GM18873 (cell line): ENCODE measurements around the gene LRRC59.

Source experiments
- ATAC-seq: cut with Tn5 transposase; IDR thresholded peaks from one replicate; pipeline ENCODE4 v1.9.1; 2021; ENCODE audit warnings: mild to moderate bottlenecking, moderate library complexity, moderate number of reproducible peaks; ENCODE audit not compliant: unreplicated experiment, low FRiP score

The LRRC59 gene

DNA sequence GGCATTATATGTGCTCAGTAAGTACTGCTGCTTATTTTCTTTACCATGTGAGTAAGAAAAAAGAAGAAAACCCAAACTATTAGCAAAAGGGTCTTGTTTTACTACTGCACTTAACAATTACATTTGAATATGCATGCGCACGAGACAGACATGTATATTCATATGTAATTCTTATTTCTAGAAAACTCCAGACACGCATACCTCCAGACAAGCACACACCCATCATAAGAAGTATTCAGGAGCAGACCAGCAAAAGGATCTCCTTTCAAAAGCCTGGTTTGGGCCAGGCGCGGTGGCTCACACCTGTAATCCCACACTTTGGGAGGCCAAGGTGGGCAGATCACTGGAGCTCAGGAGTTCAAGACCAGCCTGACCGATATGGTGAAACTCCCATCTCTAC lies 7.8 kb downstream of the LRRC59 start:
- no peak for ATAC-seq

DNA sequence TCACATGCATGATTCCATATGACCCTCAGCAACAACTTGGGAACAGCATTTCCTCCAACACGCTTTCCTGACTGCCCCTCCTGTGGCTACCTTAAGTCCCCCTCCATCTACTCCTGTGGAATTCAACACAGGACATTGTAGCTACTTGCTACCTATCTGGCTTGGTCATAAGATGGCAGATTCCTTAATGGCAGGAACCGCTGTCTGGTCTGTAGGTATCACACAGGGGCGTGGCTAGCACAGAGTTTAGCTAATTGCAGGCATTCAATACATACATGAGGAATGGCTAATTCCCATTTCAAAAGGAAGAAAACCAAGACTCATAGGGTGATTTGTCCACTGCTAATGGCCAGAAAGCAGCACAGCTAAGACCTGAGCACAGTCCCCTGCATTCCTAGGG lies 8.6 kb downstream of the LRRC59 start:
- ATAC-seq = no peak

DNA sequence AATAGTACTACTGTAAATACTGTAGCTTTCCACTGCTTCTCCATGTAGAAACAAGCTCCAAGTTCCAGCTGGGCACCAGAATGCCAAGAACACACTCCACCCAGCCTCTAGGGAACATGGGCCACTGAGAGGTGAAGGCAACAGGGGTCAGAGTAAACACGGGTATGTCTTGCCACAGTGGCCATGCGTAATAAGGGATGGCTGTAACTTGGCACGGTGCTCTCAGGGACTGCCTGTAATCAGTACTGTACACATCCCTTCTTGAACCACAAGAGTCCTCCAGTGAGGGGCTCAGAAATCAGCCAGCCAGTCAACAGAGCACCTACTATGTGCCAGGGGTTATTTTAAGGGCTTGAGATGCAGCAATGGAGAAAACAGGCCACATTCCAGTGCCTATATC lies 10.8 kb downstream of the LRRC59 start:
- ATAC-seq = no peak

DNA sequence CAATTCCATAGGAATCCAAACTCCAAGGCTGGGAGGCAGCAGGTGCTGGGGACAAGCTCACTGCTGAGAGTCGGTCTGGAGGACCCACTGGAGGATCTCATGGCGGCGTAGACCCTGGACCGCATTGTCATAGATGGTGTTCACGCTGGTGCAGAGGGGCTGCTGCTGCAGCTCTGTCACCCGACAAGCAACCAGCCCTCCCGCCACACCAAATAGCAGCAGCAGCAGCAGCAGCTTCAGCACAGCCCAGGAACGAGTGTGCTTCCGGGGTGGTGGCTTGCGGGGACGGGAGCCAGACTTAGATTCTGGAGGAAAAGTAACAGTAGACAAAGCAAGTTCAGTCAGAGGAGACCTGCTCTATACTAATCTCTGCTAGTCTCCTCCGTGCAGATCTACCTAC lies 14.4 kb downstream of the LRRC59 start:
- no peak for ATAC-seq

DNA sequence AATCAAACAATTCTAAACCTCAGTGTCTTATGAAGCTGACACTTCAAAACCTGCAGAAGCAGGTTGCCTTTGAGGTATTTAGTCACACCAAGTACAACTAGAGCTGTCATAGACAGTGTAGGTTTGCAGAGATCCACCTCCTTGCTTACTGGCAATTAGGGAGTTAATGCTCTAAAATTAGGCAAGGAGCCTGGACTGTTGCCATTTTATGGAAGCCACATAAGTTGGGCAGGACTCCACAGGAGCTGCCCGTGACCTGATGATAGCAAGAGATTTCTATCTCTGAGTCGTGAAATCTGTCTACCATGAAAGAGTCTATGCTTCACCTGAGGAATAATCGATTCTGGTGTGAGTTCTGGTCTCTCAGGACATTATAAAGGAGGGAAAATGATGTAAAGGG lies 15.4 kb downstream of the LRRC59 start:
- ATAC-seq = no peak

DNA sequence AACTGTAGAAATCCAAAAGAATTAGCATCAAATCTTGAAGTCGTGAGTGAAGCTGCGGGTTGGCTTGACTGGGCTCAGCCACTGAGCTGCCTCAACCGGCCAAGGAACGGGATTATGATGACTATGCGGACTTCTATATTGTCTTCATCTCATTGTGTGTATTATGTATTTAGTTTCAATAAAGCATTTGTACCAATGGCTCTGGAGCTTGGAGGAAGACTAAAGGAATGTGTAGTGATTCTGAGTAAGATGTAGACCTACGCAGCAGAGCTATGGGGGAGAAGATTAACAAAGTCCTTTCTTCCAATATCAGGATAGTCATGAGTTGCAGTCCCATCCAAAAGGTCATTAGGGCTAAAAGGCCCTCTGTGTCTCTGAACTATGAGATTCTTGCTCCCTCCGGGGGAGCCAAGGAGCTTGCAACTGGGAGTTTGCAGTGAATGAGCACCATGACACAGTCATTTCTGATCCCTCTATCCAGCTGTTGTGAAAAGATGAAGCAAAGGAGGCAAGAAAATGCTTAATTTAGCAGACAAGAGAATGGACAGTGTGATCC lies 16.0 kb downstream of the LRRC59 start:
- no peak for ATAC-seq

DNA sequence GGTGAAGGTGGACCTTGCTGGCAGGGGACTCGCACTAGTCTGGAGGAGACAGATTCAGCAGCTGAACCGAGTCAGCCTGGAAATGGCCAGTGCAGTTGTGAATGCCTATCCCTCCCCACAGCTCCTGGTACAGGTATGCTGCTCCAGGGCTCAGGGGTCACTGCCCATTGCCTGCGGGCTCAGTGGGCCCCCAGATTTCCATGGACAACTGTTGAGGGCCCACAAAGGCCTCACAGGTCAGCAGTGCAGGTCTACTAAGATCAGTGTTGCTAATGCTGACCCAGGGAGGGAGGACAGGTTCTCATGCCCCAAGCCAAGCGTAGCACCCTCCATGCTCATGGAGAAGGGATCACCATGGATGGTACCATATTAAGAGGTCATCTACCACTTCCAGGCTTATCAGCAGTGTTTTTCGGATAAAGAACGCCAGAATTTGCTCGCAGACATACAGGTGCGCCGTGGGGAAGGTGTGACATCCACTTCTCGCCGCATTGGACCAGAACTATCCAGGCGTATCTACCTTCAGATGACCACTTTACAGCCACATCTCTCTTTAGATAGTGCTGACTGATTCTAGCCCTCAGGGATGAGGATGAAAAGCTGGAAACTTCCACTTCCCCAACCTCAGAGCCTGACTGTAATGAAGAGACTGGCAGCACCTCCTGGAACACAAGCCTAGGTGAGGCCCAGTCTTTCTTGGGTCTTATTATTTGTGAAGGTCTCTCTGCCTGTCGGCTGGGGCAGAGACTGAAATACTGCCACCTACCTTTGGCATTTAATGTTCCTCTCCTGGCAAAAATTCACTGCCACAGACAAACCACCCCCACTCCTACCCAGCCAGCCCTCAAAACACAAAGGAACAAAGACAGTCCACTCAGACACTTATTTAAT lies 16.7 kb downstream of the LRRC59 start:
- no peak for ATAC-seq

DNA sequence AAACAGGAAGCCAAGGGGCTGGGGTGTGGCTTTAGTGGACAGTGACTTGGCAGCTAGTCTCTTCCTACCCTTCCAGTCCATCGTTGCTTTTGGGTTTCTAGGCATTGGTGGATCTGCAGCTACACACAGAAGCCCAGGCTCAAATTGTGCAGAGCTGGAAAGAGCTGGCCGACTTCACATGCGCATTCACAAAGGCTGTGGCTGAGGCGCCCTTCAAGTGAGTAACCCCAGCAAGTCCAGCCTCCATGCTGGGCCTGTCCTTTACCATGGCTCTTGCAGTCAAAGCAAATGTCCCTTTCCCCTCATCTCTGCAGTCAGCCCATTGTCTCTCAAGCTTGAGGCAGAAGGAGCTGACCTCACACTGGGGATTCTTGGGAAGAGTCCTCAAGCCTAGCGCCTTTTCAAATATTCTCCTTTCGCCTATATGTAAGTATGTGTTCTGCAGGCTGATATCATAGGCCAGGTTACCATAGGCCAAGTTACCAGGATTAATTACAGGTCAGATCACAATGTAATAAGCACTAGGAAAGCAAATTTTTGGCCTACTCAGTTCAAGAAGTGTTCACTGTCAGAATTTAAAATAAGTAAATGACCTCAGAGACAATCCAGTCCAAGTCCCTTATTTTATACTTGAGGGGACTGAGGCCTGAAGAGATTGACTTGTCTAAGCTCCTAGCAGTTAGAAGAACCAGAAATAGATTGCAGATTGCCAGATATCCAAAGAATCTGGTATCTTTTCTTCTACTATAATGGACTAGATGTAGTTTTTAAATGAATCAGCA lies 17.8 kb downstream of the LRRC59 start:
- ATAC-seq = no peak

DNA sequence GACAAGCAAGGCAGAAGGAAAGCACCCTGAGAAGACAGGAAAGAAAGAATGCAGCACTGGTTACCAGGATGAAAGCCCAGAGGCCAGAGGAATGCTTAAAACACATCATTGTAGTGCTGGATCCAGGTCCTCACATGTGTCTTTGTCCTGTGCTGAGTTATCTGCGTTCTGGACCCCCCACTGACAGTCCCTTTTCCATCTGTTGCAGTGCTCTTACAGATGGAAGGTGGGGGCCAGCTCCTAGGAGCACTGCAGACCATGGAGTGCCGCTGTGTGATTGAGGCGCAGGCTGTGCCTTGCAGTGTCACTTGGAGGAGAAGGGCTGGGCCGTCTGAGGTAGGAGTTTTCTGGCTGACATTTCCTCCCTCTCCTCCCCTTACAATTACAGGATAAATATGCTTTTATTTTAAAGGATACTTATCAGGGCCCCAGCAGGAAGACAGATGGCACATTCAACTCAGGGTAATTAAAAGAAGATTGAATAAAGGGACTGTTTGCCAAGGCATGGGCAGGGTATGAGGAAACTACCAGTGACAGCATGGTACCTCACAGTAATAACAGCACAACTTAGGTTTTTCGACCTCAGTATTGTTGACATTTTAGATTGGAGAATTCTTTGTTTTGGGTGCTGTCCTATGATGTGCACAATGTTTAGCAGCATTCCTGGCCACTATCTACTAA lies 21.3 kb downstream of the LRRC59 start:
- no peak for ATAC-seq

DNA sequence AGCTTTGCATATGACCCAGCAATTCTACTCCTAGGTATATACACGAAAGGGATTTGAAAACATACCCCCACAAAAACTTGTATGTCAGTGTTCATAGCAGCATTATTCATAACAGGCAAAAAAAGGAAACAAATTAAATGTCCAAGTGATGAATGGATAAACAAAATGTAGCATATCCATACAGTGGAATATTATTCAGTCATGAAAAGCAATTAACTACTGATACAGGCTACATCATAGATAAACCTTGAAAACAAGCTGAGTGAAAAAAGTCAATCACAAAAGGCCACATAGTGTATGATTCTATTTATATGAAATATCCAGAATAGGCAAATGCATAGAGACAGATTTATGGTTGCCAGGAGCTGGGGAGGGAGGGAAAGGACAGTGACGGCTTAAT lies 23.6 kb downstream of the LRRC59 start:
- no peak for ATAC-seq

DNA sequence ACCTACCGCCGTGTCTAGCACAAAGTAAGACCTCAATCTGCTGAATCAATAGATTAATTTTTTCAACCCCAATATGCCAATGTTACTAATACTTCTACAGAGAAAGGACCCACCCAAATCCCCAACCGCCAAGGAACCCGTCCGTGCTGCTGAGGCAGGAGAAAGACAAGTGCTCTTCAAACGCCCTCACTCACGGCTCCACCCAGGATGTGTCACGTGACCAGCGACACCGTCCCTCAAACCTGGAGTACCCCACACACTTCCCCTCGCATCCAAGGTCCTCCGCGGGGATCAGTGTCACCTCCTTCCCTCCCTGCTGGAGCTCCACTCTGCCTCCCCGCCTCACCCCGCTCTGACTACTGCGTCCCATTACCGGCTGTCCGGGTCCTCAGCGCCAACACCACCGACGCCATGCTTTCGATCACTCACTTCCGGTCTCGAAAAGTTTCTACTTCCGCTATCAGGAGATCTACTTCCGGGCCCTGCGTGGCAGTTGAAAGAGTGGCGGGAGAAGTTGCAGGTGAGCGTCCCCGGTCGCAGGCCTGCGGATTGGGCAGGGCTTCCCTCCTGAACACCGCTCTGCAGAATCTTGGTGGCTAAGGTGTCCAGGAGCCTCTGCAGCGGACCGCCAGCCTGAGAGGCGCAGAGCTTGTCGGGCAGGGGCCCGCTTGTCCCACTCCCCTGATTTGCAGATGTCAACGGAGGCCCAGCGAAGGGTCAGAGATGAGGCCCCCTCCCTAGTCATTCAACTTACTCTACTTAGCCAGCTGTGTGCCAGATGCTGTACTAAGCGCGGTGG lies 24.4 kb downstream of the LRRC59 start, which contains the start of the genes EME1 and MRPL27:
Gene EME1, plus strand, starts transcription at position 472 of the 799 bp plus-strand sequence. CDS start 1,980 bp downstream, outside the sequence.
Gene MRPL27, minus strand, starts transcription at position 427 of the 799 bp plus-strand sequence. Its CDS starts 14 bp downstream, at position 413.
- ATAC-seq = peak; percentile 70

DNA sequence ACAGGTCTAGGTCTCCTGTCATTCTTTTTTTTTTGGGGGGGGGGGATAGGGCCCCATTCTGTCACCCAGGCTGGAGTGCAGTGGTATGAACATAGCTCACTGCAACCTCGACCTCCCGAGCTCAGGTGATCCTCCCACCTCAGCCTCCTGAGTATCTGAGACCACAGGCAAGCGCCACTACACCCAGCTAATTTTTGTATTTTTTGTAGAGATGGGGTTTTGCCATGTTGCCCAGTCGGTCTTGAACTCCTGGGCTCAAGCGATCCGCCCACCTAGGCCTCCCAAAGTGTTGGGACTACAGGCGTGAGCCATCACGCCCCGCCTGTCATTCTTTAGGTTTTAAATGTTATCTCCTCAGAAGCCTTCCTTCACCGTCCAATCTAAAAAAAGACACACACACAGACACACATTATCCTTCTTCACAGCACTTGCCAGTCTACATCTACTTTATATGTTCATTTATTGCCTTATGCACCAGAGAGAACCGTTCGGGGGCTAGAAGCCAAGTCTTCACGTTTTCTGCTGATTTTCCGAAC lies 25.0 kb downstream of the LRRC59 start:
- no peak for ATAC-seq

DNA sequence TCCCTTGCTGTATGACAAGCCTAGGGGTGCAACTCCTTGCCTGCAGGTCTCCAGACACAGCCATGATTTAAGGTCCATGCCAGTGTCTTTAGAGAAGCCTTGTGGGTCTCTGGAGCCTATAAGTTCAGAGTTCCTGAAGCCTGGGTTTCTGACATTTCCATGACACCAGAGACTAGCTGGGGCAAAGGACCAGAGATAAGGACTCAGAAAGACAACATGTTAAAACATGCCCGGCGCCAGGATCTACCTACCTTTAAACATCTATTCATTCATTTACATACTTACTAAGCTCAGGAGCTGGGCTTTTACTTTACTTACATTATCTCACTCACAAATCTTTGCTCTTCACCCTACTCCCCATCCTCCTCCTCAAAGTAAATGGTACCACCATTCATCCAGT lies 25.8 kb downstream of the LRRC59 start:
- ATAC-seq = no peak

DNA sequence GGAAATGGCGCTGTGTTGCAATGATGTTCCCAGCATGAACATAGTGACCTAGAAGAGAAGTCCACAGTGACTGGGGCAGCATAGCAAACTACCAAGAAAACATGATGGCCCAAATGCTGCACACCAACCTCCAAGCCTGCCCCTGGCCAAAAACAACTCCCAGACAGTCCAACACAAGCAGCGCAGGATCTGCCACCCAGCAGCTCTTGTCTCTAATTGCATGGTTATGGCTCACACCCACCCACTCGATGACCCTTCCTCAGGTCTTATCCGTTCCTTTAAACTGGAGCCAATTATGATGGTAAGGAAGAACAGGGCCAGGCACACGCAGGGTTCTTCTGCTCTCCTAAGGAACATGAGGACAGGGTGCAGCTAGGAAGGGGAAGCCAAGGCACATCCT lies 27.3 kb downstream of the LRRC59 start:
- ATAC-seq = no peak

DNA sequence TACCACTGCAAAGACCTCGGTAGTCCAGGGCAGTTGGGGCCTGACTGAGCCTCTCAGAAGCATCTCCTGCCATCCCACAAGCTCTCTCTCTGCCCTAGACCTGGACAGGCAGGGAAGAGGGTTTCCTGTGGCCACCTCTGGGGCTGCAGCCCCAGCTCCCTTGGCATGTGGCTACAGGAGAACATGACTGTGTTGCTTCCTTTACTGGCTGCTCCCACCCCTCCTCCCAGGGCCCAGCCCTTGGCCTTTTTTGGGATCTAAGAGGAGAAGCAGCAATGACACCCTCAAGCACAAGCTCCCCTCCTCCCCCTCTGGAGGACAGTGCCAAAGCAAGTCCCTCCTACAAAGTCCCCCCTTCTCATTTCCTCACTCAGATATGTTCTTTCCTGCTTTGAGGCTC lies 29.9 kb downstream of the LRRC59 start:
- ATAC-seq = no peak

DNA sequence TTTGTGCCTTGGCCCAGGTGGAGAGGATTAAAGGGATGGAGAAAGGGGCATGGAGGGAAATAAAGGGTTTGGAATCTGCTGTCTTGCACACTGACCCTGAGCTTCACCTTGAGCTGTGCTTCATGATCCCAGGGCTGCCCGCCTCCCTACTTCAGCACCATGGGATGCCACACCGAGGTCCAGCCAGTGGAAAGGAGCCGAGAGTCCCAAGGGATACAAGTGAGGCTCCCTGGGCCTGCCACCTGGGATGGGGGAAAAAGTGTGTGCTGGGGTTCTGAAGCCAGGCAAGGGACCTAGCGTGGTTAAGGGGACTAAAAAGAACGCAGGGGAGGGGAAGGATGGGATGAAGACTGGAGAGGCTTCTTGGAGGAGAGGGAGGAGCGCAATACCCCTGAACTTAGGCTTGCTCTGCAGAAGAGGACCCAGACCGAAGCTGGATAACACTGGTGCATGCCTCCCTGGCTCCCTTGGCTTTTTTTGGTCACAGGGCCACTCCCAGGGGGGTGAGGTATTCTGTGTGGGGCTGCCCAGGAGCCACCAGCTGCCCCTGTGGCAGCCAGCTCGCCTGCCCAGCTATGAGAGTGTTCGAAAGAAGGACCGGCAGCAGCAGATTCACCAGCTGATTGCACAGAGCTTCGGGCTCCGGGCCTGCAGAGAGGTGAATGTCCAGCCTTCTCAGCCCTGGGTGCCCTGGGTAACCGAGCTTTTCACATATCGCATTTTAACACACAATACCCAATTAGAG lies 31.5 kb downstream of the LRRC59 start:
- no peak for ATAC-seq

DNA sequence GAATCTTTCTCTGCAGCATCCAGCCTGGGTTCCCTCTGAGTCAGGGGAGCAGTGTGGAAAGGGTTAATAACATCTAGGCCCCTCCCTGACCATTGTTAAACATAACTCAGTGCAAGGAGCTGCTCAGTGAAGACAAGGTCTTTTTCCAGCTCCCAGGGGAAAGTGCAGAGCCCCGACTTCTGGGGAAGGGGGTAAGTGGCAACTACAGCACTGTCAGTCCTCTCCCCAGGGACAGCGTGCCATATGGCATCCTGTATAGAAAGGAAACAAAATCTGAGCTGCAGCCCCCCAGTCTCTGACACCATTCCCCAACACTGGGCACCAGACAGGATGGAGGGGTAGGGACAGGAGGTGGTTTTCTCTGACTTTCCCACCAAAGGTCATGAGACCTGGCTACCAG lies 32.2 kb downstream of the LRRC59 start:
- ATAC-seq = no peak

DNA sequence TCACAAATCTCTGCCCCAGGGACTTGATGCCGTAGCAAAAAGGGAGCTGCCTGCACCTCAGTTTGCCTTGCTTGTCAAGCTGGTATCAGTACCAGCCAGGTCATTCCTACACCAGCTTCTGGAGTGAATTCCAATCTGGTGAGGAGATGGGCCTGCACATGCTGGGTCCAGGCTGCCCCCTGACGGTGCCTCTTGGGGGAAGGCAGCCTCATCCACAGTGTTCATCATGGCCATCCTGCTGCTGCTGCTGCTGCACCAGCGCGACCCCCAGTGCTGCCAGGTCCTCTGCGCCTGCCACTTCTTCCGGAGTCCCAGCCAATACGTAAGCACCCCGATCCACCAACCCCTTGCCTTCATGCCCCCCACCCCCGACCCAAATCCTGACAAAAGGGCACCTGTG lies 32.6 kb downstream of the LRRC59 start:
- no peak for ATAC-seq

DNA sequence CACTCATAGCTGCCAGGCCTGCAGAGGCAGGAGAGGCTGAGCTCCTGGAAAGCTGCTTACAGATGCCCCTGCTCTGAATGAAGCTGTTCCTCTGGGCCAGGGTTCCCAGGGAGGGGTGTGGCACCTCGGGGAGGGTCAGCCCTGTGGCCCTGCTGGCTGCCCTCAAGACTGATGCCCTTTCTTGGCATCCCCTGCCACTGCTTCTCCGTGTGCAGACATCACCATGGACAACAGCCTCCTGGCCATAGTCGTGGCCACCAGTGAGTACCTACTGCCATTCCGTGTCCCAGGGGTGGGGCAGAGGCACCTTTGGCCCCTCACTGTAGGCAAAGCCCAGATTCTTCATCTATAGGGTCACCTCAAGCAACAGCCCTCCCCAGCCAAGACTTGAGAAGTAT lies 33.3 kb downstream of the LRRC59 start:
- no peak for ATAC-seq
